ENCODE data around the gene OR56A5.

OR56A5 gene

DNA sequence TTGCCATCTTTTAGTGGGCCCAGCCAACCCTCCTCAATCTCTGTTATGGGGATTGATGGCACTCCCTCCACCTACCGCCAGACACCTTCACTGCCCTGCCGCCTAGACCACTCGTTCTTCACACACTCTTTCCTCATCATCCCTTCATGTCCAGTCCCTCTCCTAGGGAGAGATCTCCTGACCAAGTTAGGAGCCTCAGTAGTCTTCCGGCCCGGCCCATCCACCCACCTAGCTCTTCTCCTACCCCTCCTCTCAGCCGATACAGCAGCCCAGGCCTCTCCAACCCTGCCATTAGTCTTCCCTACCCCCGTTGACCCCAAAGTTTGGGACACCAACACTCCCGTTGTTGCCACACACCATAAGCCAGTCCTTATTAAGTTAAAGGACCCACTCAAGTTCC, 37.2 kb downstream of the OR56A5 start:
- DNase-seq: no peak

GRCh38 chr11:5930614-5931013, 37.7 kb downstream of the OR56A5 start:
- no peak for DNase-seq

GRCh38 chr11:5929571-5930368, 38.5 kb downstream of the OR56A5 start:
- DNase-seq: no peak

GRCh38 chr11:5928811-5929210, 39.5 kb downstream of the OR56A5 start:
- DNase-seq: no peak

DNA sequence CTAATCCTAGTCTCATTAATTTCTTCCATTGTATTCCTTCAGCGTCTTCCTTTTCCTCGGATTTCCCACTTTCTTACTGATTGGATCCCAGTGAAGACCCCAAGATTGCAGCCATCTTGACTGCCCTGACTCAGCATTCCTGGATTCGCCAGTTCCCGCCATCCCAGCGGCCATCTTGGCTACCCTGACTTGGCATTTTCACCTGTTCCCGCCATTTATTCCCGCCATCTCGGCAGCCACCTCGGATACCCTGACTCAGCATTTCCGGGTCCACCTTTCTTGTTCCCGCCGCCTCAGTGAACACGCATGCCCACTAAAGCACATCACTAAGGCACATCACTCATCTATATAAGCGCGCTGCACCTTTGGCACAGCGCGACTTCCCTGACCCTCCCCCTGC, 40.0 kb downstream of the OR56A5 start:
- no peak for DNase-seq

DNA sequence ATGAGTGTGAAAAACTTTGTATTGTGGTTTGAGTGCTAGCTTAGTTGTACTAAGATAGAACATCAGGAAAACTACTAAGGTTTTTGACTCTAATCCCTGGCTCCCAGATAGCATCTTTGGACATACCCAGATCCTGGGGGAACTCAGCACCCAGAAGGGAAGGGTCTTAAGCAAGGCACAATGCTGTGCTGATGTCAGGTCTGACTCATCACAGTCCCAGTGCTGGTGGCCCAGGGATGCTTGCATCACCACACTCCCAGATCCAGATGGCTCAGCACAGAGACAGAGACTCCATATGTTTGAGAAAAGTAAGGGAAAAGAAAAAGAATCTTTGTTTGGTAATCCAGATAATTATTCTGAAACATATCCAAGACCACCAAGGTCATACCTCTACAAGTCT, 44.5 kb downstream of the OR56A5 start:
- no peak for DNase-seq

DNA sequence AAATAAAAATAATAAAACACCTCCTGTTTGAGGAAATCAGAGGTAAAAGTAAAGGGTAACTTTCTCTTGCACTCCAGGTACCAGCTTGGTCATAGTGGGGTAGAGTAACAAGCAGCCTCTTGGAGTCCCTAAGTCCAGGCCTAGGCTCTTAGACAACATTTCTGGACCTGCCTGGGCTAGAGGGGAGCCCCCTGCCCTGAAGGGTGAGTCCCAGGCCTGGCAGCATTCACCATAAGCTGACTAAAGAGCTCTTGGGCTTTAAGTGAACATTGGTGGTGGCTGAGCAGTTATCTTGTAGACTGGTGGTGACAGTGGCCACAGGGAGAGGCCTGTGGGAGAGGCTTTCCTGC, 44.9 kb downstream of the OR56A5 start:
- DNase-seq: no peak

GRCh38 chr11:5922749-5923426, 45.4 kb downstream of the OR56A5 start:
- no peak for DNase-seq

All from amniotic stem cell (primary cell).